ENCODE data around the gene NFYB.

- TF ChIP-seq, protein P1, sequence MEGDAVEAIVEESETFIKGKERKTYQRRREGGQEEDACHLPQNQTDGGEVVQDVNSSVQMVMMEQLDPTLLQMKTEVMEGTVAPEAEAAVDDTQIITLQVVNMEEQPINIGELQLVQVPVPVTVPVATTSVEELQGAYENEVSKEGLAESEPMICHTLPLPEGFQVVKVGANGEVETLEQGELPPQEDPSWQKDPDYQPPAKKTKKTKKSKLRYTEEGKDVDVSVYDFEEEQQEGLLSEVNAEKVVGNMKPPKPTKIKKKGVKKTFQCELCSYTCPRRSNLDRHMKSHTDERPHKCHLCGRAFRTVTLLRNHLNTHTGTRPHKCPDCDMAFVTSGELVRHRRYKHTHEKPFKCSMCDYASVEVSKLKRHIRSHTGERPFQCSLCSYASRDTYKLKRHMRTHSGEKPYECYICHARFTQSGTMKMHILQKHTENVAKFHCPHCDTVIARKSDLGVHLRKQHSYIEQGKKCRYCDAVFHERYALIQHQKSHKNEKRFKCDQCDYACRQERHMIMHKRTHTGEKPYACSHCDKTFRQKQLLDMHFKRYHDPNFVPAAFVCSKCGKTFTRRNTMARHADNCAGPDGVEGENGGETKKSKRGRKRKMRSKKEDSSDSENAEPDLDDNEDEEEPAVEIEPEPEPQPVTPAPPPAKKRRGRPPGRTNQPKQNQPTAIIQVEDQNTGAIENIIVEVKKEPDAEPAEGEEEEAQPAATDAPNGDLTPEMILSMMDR (IDR thresholded peaks at IDR 0.05; ENCODE audit: borderline replicate concordance, extremely low read depth, low read length, poor library complexity, severe bottlenecking) = no peak
- TF ChIP-seq EZH2 (IDR thresholded peaks at IDR 0.05; ENCODE audit: borderline replicate concordance, low read depth, low read length, severe bottlenecking) = no peak
Observed at GRCh38 chr12:104167519-104168458, 29.8 kb upstream of the NFYB start.
